Activated CD4-positive, alpha-beta T cell treated with anti-CD3 and anti-CD28 coated beads, Interleukin-2, Interleukin-6, amounts not matched to agents 100 ng/mL and 50 ng/mL, durations not matched to agents 16 hours and 8 hours (primary cell): Measurements from ENCODE around the gene DDX47.

Experiments
- DNase-seq: peaks from one replicate; pipeline ENCODE4 v3.0.0-alpha.2; 2020

DDX47 gene

GRCh38 chr12:12877153-12877768 lies 64.1 kb downstream of the DDX47 start:
- no peak for DNase-seq

DNA sequence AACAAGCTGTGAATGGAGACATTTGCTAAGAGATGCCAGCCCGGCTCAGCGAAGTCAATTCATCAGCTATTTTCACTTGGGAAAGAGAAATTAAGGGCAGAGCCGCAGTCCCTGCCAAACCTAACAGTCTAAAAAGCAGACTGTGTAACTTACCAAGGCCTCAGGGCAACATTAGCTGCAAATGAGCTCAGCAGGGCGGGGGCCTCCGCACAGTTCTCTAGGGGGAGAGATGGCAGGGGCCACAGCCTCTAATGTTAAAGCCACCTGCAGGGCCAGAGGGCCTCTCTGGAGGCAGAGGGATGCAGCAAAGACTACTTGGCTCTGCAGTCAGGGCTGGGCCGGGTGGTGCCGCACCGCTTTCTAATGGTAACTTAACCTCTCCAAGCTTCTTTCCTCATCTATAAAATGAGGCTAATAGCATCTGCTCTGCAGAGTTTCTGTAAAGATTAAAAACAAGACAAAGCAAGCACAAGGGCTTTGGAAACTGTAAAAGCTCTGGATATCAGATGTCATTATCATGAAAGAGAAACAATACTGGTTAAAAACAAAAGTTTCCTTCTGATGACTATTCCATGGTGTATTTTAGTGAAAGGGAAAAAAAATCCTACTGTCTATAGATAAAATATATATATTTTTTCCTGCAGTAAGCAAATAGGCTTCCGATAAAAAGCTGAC lies 64.8 kb downstream of the DDX47 start:
- no peak for DNase-seq
